D721Med (cell line): ENCODE results near the gene CA10.

Source experiments
- DNase-seq: peaks from one replicate; pipeline ENCODE4 v3.0.0; 2011; ENCODE audit warnings: low spot score; ENCODE audit not compliant: insufficient read length
- FAIRE-seq: peaks from 2 replicates; lab custom pipeline; 2011; peaks lifted over from hg19 to GRCh38; lab: Jason Lieb, UNC
- CTCF ChIP-seq: IDR thresholded peaks from 2 replicates; pipeline ENCODE4 v1.5.1; 2012; ENCODE audit warnings: mild to moderate bottlenecking, control low read depth; ENCODE audit not compliant: insufficient read depth; ENCODE audit errors: missing control alignments

CA10 gene

GRCh38 chr17:52147431-52147830, 11.1 kb downstream of the CA10 start:
- DNase-seq (no peak), FAIRE-seq (no peak)
- no peak for TF ChIP-seq CTCF

GRCh38 chr17:52145476-52145875, 13.0 kb downstream of the CA10 start:
- peak; percentile 53 for FAIRE-seq

DNA sequence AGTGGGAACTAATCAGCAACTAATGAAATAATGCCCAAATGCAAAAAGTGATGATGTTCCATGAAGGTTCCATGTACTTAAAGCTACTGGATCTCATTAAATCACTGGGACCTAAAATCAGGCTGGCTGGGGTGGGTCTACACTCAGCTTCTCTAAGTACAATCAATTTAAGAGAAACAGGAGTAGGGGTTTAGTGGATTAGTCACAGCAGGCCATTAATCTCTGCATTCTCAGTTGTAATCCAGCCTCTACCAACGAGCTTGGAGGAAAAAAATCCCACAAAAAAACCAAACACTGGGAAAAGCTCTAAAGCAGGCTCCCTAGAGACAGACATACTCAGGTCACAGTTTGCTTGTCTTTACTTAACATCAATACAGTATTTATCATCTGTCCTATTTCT, 15.0 kb downstream of the CA10 start:
- no peak for TF ChIP-seq CTCF
- peak; percentile 86 for FAIRE-seq
- DNase-seq, result no peak

More at GRCh38 chr17:52145476-52145875, 13.0 kb downstream of the CA10 start:
- no peak for TF ChIP-seq CTCF
- DNase-seq, result no peak

DNA sequence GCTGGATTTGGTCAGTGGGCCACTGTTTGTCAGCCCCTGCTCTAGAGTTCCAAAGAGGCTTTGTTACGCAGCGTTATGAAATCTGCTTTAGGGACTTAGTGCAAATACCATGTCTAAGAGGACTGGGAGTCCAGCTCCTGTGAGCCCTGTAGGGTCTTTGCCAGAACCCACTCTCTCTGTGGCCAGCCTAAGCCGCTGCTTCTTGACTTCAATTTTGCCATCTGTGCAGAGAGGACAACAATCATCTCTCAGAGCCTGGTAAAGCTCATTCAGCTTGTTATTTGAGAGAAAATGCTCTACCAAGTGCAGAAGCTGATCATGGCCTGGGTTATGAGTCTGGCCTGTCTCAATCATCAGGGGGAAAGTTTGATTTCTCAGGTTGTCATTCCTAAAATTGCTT, 17.9 kb downstream of the CA10 start:
- no peak for TF ChIP-seq CTCF
- FAIRE-seq, result no peak
- no peak for DNase-seq

DNA sequence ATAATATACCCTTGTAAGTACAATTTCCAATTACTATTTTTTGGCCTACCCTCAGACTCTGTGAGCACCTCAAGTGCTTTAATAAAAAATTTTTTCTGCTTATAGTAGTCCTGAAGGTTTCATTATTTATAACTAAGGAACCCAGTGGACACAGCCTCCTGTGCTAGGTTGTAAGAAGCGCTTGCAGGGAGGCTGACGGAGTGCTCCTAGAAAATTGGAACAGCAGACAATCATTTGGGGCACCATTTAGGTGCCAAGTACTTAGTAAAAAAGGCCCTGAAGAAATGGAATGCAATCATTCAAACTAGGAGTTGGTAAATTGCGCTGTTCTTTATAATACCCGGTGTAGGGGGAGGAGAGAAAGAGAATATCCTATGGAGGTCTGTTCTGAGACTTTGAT, 19.8 kb downstream of the CA10 start:
- no peak for FAIRE-seq
- no peak for DNase-seq
- TF ChIP-seq CTCF, result no peak

GRCh38 chr17:52138350-52138749, 20.2 kb downstream of the CA10 start:
- no peak for FAIRE-seq
- no peak for DNase-seq
- no peak for TF ChIP-seq CTCF

DNA sequence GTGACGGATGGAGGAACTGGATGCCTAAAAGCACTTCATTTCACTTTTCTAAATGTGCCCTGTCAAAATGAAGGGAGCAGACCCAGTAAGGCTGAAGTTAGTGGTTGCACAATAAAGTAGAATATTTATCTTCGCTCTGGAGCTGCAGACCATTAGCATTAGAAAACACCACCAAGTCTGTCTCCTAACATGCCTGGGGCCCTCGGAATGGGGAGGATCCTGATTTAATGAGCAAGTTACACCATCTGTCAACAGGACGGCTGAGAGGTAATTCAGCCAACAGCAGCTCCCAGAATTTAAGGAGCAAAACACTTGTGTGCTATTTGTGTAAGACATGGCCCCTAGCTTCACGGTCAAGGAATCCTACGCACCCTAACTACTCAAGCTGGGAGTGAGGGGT, 22.3 kb downstream of the CA10 start:
- DNase-seq (no peak), FAIRE-seq (no peak)
- TF ChIP-seq CTCF, result no peak
